Gastroesophageal sphincter (tissue), 4 donors: Measurements from ENCODE around the gene ADAM20. TPM values are rescaled to one million over a fixed set of nuclear protein-coding genes. Genes with fewer than 3 reads are reported as not detected.

ENCODE experiments used
- ATAC-seq: fragments of 150-250 bp; one replicate; pipeline ENCODE4 v1.9.1; 2016; ENCODE audit warnings: mild to moderate bottlenecking, moderate library complexity
- H3K27ac ChIP-seq, 4 donors: fragments of 200-600 bp; sonication (generic) in 3 of 4; 1 replicate in 3 of 4; 2 replicates in 1 of 4; pipeline ENCODE4 v1.5.1; 2016 to 2019
- H3K27me3 ChIP-seq: fragments of 200-600 bp; sonication (generic); one replicate; pipeline ENCODE4 v1.5.1; 2019
- H3K36me3 ChIP-seq, 2 donors: fragments of 200-600 bp; sonication (generic); one replicate each; pipeline ENCODE4 v1.5.1; 2019; ENCODE audit warnings: control low read depth in 1 of 2
- H3K4me1 ChIP-seq, 3 donors: fragments of 200-600 bp; sonication (generic); 1 replicate in 2 of 3; 2 replicates in 1 of 3; pipeline ENCODE4 v1.5.1; 2016 to 2019; ENCODE audit warnings: control low read depth in 2 of 3
- H3K4me3 ChIP-seq, 2 donors: fragments of 200-600 bp; sonication (generic); one replicate each; pipeline ENCODE4 v1.5.1; 2019; ENCODE audit warnings: mild to moderate bottlenecking in 1 of 2, moderate library complexity in 1 of 2
- H3K9me3 ChIP-seq, 3 donors: fragments of 200-600 bp; sonication (generic); one replicate each; pipeline ENCODE4 v1.5.1; 2017 to 2019; ENCODE audit warnings: control low read depth in 2 of 3
- EP300 ChIP-seq: sonication (generic); formaldehyde crosslinking; IDR thresholded peaks from one replicate; pipeline ENCODE4 v1.6.1; 2017; ENCODE audit warnings: antibody characterized with exemption, mild to moderate bottlenecking
- POLR2A ChIP-seq, 2 donors: fragments of 450-650 bp; IDR thresholded peaks; one replicate each; pipeline ENCODE4 v1.6.1; 2017; ENCODE audit warnings: antibody characterized with exemption in 2 of 2, mild to moderate bottlenecking in 2 of 2, moderate library complexity in 1 of 2
- POLR2AphosphoS5 ChIP-seq: sonication (generic); formaldehyde crosslinking; IDR thresholded peaks from one replicate; pipeline ENCODE4 v1.6.1; 2017; ENCODE audit warnings: antibody characterized with exemption
- WGBS, 2 donors: methylation state at CpG; one replicate each; pipeline ENCODE4 v1.1.5; 2018; ENCODE audit warnings: low coverage in 1 of 2; 5-methylcytosine and 5-hydroxymethylcytosine counted together
- total RNA-seq, 4 donors: library from RNA; depleted of rRNA; stranded (reverse); fragments of >200 nt; gene quantifications; one replicate each; pipeline ENCODE4 v1.1.0, GENCODE V29; 2016
- TF ChIP-seq, protein P1 (sequence below), 4 experiments: fragments of 200-600 bp in 2 of 4; fragments of 450-650 bp in 2 of 4; sonication (generic) in 1 of 4; IDR thresholded peaks; one replicate each; pipeline ENCODE4 v1.5.1; 2017 to 2019; ENCODE audit warnings: antibody characterized with exemption in 4 of 4, mild to moderate bottlenecking in 2 of 4, moderate library complexity in 2 of 4

The ADAM20 gene
- 1 to 10 TPM in 2 of 4 donors, under 1 TPM in 1, not detected in 1; 0.73 to 5.8 (median 1.6) TPM for total RNA-seq

GRCh38 chr14:70534904-70535303, at the start of gene ADAM20:
Gene ADAM20 (minus strand): TSS chr14:70535004. CDS start chr14:70524757, 10,247 bp downstream.
- Histone ChIP-seq H3K4me3 (no peak within 1 kb of the TSS), H3K27ac (no peak within 1 kb of the TSS), H3K27me3 (no peaks in the 10 kb centered on the region), H3K9me3 (peaks cover 0 to 23% (median 2%) of the 10 kb centered on the region in 3 donors), H3K4me1 (no peaks in the 10 kb centered on the region), H3K36me3 (peaks cover 0 to 31% of the 10 kb centered on the region in 2 donors)
- TF ChIP-seq POLR2A (IDR thresholded peaks at IDR 0.05) (no peak), POLR2AphosphoS5 (no peak), EP300 (no peak)
- TF ChIP-seq, protein P1, sequence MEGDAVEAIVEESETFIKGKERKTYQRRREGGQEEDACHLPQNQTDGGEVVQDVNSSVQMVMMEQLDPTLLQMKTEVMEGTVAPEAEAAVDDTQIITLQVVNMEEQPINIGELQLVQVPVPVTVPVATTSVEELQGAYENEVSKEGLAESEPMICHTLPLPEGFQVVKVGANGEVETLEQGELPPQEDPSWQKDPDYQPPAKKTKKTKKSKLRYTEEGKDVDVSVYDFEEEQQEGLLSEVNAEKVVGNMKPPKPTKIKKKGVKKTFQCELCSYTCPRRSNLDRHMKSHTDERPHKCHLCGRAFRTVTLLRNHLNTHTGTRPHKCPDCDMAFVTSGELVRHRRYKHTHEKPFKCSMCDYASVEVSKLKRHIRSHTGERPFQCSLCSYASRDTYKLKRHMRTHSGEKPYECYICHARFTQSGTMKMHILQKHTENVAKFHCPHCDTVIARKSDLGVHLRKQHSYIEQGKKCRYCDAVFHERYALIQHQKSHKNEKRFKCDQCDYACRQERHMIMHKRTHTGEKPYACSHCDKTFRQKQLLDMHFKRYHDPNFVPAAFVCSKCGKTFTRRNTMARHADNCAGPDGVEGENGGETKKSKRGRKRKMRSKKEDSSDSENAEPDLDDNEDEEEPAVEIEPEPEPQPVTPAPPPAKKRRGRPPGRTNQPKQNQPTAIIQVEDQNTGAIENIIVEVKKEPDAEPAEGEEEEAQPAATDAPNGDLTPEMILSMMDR (IDR thresholded peaks at IDR 0.05) = no peak
- ATAC-seq = no peak

- H3K36me3 ChIP-seq = peaks cover 0 to 78% of the 10 kb centered on the region in 2 donors
- TF ChIP-seq POLR2AphosphoS5 (no peak), POLR2A (IDR thresholded peaks at IDR 0.05) (no peak), EP300 (no peak)
- TF ChIP-seq, protein P1 (IDR thresholded peaks at IDR 0.05) = no peak
- WGBS, 2 donors = 92 to 96% methylated on average over 2 of the region's 2 CpGs
Measured at GRCh38 chr14:70576891-70577290, 42.1 kb upstream of the ADAM20 start.

DNA sequence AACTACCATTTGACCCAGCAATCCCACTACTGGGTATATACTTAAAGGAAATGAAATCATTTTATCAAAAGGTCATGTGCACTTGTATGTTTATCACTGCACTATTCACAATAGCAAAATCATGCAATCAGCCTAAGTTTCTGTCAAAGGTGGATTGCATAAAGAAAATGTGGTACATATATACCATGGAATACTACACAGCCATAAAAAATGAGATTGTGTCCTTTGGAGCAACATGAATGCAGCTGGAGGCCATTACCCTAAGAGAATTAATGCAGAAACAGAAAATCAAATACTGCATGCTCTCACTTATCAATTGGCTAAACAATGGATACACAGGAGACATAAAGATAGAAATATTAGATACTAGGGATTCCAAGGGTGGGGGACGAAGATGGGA, 38.2 kb upstream of the ADAM20 start:
- Histone ChIP-seq H3K36me3 (peaks cover 0 to 54% of the 10 kb centered on the region in 2 donors), H3K27ac (no peak overlapping the region), H3K4me1 (no peaks in the 10 kb centered on the region), H3K9me3 (no peaks in the 10 kb centered on the region), H3K4me3 (no peak overlapping the region), H3K27me3 (no peaks in the 10 kb centered on the region)
- WGBS, 2 donors = 75 to 100% methylated on average over 1 of the region's 1 CpG
- no peak for ATAC-seq
- TF ChIP-seq, protein P1 (IDR thresholded peaks at IDR 0.05) = no peak
- TF ChIP-seq POLR2AphosphoS5 (no peak), EP300 (no peak), POLR2A (IDR thresholded peaks at IDR 0.05) (no peak)

More at GRCh38 chr14:70576891-70577290, 42.1 kb upstream of the ADAM20 start:
- Histone ChIP-seq H3K9me3 (no peaks in the 10 kb centered on the region), H3K27ac (no peak overlapping the region), H3K27me3 (no peaks in the 10 kb centered on the region), H3K4me3 (no peak overlapping the region), H3K4me1 (no peaks in the 10 kb centered on the region)
- ATAC-seq = no peak

DNA sequence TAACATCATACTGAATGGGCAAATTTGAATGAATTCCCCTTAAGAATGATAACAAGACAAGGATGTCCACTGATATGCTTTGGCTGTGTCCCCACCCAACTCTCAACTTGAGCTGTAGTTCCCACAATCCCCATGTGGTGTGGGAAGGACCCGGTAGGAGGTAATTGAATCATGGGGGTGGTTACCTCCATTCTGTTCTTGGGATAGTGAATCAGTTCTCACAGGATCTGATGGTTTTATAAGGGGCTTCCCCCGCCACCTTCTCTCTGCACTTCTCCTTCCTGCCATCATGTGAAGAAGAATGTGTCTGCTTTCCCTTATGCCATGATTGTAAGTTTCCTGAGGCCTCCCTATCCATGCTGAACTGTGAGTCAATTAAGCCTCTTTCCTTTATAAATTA, 36.3 kb upstream of the ADAM20 start:
- H3K9me3 ChIP-seq = peaks cover 0 to under 1% (median 0%) of the 10 kb centered on the region in 3 donors
- H3K27ac ChIP-seq = no peak overlapping the region
- peaks cover 0 to 62% of the 10 kb centered on the region in 2 donors for H3K36me3 ChIP-seq
- ATAC-seq = no peak
- H3K4me1 ChIP-seq = no peaks in the 10 kb centered on the region
- 85 to 100% methylated on average over 2 of the region's 2 CpGs for WGBS, 2 donors
- no peaks in the 10 kb centered on the region for H3K27me3 ChIP-seq
- TF ChIP-seq EP300 = no peak
- no peak for TF ChIP-seq POLR2A (IDR thresholded peaks at IDR 0.05)
- TF ChIP-seq, protein P1 (IDR thresholded peaks at IDR 0.05) = no peak
- no peak for TF ChIP-seq POLR2AphosphoS5
- no peak overlapping the region for H3K4me3 ChIP-seq

GRCh38 chr14:70567791-70568190, 33.0 kb upstream of the ADAM20 start:
- Histone ChIP-seq H3K27me3 (no peaks in the 10 kb centered on the region), H3K27ac (no peak overlapping the region), H3K36me3 (peaks cover 4 to 71% of the 10 kb centered on the region in 2 donors), H3K9me3 (peaks cover 0 to 8% (median 0%) of the 10 kb centered on the region in 3 donors), H3K4me3 (no peak overlapping the region), H3K4me1 (no peaks in the 10 kb centered on the region)
- WGBS, 2 donors = 40 to 65% methylated on average over 1 to 2 of the region's 2 CpGs
- no peak for ATAC-seq
- TF ChIP-seq POLR2A (IDR thresholded peaks at IDR 0.05) = no peak
- TF ChIP-seq, protein P1 (IDR thresholded peaks at IDR 0.05) = no peak
- TF ChIP-seq POLR2AphosphoS5 = no peak
- no peak for TF ChIP-seq EP300
